RKO (cell line): Measurements from ENCODE around the gene RP9.

Source experiments
- DNase-seq: peaks from one replicate; pipeline ENCODE4 v3.0.0-alpha.2; 2016; ENCODE audit warnings: low spot score

Gene RP9

GRCh38 chr7:33109005-33109757 is at the start of gene RP9:
RP9 (minus strand) TSS chr7:33109404; CDS start chr7:33109372, 32 bp downstream.
- DNase-seq, result peak; percentile 78

GRCh38 chr7:33157781-33158180 is 48.6 kb upstream of the RP9 start:
- no peak for DNase-seq

- no peak for DNase-seq
Observed at GRCh38 chr7:33157311-33157710, 48.1 kb upstream of the RP9 start.

GRCh38 chr7:33156441-33156840 is 47.2 kb upstream of the RP9 start:
- DNase-seq, result no peak

- DNase-seq, result no peak
Observed at GRCh38 chr7:33155811-33156210, 46.6 kb upstream of the RP9 start.

GRCh38 chr7:33152087-33152486 is 42.9 kb upstream of the RP9 start:
- DNase-seq, result no peak

- DNase-seq, result no peak
Observed at GRCh38 chr7:33145156-33145555, 36.0 kb upstream of the RP9 start.

- DNase-seq, result no peak
Observed at GRCh38 chr7:33143996-33144718, 35.0 kb upstream of the RP9 start.

- no peak for DNase-seq
Observed at GRCh38 chr7:33142585-33142984, 33.4 kb upstream of the RP9 start.

- no peak for DNase-seq
Observed at GRCh38 chr7:33137103-33137502, 27.9 kb upstream of the RP9 start.

- peak; percentile 34 for DNase-seq
Observed at GRCh38 chr7:33130184-33130583, 21.0 kb upstream of the RP9 start.

- DNase-seq, result no peak
Observed at GRCh38 chr7:33129806-33130153, 20.6 kb upstream of the RP9 start.

GRCh38 chr7:33128990-33129805 is 20.0 kb upstream of the RP9 start, which contains the start of gene BBS9:
BBS9 (plus strand) TSS chr7:33129564; CDS start chr7:33146253, 16,689 bp downstream.
- peak; percentile 96 for DNase-seq

GRCh38 chr7:33128631-33128989 is 19.4 kb upstream of the RP9 start:
- DNase-seq, result no peak

GRCh38 chr7:33127085-33127484 is 17.9 kb upstream of the RP9 start:
- no peak for DNase-seq

GRCh38 chr7:33118383-33118782 is 9.2 kb upstream of the RP9 start:
- DNase-seq, result no peak

GRCh38 chr7:33114976-33115375 is 5.8 kb upstream of the RP9 start:
- no peak for DNase-seq

GRCh38 chr7:33111614-33112013 is 2.4 kb upstream of the RP9 start:
- no peak for DNase-seq

- DNase-seq, result peak; percentile 87
Observed at GRCh38 chr7:33109758-33110238, 594 bp upstream of the RP9 start.

GRCh38 chr7:33108554-33109004 is 625 bp downstream of the RP9 start:
- DNase-seq, result peak; percentile 59

GRCh38 chr7:33107136-33108066 is 1.8 kb downstream of the RP9 start:
- peak; percentile 80 for DNase-seq
